HG02571 (cell line): ENCODE data around the gene SF3B2.
A peak's percentile ranks its signal among the peaks of the same experiment; 100 is the strongest.
"Not testable (repeated sequence)": the region's sequence is repeated elsewhere in the genome, so short reads cannot be mapped to it uniquely, and the experiment has no call there.

Experiments used
- ATAC-seq: cut with Tn5 transposase; IDR thresholded peaks from one replicate; pipeline ENCODE4 v1.9.1; 2021; ENCODE audit warnings: mild to moderate bottlenecking, moderate library complexity; ENCODE audit not compliant: unreplicated experiment

SF3B2 gene

DNA sequence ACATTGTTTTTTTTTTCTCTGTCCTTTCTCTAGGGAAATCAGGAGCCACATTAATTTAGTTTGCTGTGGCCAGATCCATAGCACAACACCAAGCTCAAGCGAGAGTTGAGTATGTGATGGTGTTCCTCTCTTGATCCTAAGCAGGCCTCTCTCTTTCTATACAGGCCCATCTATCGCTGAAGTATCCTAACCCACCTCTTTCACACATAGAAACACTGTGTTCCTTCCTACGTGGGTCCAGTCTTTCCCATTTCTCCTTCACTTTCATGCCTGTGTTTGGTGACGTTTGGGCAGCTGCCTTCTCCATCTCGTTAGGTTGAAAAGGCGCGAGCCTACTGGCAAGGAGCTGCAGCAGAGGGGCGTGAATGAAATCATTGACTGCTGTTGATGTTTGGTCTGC is 20.4 kb downstream of the SF3B2 start:
- ATAC-seq, result no peak

GRCh38 chr11:66073669-66074068 is 21.5 kb downstream of the SF3B2 start:
- no peak for ATAC-seq

- no peak for ATAC-seq
Measured at GRCh38 chr11:66075273-66075672, 23.1 kb downstream of the SF3B2 start.

DNA sequence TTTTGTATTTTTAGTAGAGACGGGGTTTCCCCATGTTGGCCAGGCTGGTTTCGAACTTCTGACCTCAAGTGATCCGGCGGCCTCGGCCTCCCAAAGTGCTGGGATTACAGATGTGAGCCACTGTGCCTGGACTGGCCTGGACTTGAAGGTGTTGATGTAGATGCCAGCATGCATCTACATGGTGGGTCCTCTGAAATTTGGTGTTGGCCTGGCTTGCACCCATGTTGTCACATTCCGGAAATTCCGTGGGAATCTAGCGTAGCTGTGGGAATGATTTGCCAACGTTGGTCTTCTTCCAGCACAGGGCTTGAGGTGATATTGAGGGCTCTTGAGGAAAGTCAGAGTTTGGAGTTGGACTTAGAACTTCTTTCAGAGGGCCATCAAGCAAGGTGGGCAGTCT is 24.4 kb downstream of the SF3B2 start:
- no peak for ATAC-seq

GRCh38 chr11:66077927-66078326 is 25.8 kb downstream of the SF3B2 start:
- no peak for ATAC-seq

GRCh38 chr11:66078949-66079348 is 26.8 kb downstream of the SF3B2 start:
- not testable (repeated sequence) for ATAC-seq

DNA sequence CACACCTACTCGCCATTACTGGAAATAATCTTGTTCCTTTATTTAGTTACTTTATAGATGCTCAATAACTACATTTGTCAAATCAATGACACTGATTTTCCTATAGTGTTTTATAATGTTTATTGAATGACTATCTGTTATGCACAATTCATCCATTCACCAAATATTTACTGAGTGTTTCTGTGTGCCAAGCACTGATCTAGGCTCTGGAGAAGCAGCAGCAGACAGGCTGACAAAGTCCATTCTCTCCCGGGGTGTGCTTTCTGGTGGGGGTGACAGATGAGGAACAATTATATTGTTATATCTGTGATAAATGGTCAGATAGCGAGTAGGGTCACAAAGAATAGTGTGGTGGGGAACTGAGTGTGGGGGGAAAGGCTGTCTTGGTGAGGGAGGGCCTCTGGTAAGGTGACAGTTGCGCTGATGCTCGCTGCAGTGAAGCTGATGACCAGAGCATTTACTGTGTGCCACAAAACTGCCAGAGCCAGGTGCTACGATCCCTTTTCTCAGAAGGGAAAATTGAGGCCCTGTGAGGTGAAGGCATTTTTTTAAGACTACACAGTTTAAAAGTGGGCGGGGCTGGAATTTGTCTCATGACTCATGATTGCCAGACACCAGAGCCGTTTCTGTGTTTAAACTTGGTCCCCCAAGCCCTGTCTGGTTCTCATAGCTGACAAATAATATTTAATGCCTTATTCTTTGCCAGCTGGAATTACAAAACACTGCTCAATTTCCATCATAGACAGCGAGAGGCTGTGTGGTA is 28.1 kb downstream of the SF3B2 start:
- ATAC-seq, result no peak

DNA sequence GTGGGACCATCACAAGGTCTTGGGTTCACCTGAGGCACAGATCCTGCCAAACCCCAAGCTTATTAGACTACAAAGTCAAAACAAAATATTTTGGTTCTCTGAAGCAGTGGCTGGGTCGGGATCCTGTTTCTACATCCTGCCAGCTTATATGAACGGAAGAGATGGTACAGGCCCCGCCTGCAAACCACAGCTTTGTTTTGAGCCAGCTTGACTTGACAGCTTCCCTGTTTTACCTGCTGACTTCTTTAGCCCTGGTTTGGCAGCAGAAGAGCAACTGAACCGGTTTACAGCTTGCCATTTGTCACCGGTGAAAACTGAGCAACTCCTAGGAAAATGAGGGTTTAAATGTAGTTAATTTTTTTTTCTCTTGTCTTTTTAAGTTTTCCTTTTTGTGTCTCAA is 29.3 kb downstream of the SF3B2 start:
- peak; percentile 79 for ATAC-seq

- ATAC-seq, result no peak
Measured at GRCh38 chr11:66082946-66083698, 31.0 kb downstream of the SF3B2 start.

DNA sequence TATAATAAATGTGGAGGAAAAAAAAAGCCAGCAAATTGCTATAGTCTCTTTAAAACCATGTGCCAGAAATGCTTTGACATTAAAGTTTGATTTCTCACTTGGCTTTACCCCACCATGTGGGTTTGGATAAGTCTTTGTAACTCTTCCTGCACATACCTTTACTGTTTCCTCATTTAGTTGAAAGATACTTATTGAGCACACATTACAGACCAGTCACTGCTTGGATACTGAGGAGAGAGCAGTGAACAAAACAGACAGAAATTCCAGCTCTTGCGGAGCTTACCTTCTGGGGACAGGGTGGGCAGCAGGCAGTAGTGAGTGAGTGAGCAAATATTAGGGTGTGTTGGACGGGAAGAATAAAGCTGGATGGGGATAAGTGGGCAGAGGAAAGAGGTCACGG is 31.6 kb downstream of the SF3B2 start:
- no peak for ATAC-seq

GRCh38 chr11:66084821-66085475 is 32.8 kb downstream of the SF3B2 start:
- no peak for ATAC-seq

- ATAC-seq, result no peak
Measured at GRCh38 chr11:66087148-66087908, 35.2 kb downstream of the SF3B2 start.

DNA sequence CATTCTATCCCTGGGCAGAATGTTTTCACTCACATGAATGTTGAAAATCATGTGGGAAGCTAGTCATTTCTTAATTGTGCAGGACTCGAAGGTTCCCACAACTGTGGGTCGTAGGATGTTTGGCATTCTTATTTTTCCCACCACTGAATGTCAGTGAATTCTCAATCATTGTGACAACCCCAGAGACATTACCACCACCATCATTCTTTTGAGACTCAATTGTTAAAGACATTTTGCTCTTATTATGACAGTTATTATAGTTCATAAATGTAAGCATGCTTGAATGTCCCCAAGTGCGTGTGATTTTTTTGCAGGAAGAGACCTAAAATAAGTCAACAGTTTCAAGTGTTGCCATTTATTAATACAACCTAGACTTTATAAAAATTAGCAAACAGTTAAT is 36.9 kb downstream of the SF3B2 start:
- no peak for ATAC-seq

GRCh38 chr11:66090288-66090687 is 38.1 kb downstream of the SF3B2 start:
- no peak for ATAC-seq

- ATAC-seq, result not testable (repeated sequence)
Measured at GRCh38 chr11:66092125-66092524, 40.0 kb downstream of the SF3B2 start.

DNA sequence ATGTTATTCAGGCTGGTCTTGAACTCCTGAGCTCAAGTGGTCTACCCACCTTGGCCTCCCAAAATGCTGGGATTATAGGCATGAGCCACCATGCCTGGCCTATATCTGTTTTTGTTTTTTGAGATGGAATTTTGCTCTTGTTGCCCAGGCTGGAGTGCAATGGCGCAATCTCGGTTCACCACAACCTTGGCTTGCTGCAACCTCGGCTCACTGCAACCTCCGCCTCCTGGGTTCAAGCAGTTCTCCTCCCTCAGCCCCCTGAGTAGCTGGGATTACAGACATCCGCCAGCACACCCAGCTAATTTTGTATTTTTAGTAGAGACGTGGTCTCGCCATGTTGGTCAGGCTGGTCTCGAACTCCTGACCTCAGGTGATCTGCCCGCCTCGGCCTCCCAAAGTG is 47.6 kb downstream of the SF3B2 start:
- ATAC-seq, result not testable (repeated sequence)

GRCh38 chr11:66100272-66101065 is 48.3 kb downstream of the SF3B2 start:
- ATAC-seq, result no peak

DNA sequence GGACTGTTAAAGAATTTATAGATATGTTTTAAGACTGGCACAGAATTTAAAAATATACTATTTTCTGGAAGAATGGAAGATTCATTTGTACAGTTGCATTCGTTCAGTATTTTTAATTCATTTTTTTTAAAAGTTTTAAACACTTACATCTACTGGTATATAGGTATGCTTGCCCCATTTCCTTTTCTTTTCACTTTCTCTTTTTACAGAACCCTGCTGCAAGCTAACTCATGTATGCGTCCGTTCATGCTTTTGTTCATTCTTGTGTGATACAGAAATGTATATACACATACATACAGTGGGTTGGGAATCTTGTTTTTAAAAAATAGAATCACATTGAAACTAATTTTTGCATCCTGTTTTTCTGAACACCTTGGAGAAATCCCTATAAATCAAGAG is 48.9 kb downstream of the SF3B2 start:
- no peak for ATAC-seq

GRCh38 chr11:66104057-66104638 is 52.0 kb downstream of the SF3B2 start:
- ATAC-seq, result no peak
